HG03575 (cell line): ENCODE data around the gene ENTPD8.
"Not testable (repeated sequence)": the region's sequence is repeated elsewhere in the genome, so short reads cannot be mapped to it uniquely, and the experiment has no call there.

Source experiments
- ATAC-seq: cut with Tn5 transposase; IDR thresholded peaks from one replicate; pipeline ENCODE4 v1.9.1; 2021; ENCODE audit not compliant: unreplicated experiment, insufficient number of reproducible peaks, low FRiP score; ENCODE audit errors: extremely low read depth

Gene ENTPD8

DNA sequence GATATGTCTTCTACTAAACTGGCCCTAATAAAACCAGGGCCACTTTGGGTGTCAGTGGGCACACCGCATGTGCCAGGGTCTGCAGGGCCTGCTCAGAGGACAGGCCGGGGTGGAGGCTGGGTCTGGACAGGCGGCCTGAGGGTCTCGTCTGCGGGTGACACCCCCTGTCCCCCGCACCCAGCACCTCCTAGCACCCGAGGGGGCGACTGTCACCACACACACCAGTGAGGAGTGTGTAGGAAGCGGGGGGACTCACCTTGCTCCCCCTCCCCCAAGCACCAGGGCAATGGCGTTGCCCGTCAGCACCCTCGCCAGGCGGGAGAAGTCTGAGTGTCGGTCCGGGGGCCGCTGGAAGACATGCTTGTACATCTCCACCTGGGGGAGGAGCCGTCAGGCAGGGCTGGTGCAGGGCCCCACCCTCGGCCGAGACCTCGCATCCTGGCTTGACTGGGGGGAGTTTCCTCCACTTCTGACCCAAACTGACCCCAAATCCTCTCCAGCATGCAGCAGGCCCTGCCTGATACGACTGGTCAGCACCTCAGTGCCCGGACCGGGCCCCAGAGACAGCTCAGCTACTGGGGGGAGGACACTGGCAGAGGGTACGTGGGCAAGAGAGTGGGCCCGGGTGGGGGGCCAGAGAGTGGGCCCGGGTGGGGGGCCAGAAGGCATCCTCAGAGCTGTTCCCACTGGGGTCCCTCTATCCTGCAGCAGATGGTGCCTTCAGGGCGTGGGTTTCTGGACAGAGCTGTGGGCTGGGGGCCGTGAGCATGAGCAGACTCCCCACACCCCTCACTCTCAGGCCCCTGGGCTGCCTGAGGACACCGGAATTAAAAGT lies 36.8 kb upstream of the ENTPD8 start:
- no peak for ATAC-seq

DNA sequence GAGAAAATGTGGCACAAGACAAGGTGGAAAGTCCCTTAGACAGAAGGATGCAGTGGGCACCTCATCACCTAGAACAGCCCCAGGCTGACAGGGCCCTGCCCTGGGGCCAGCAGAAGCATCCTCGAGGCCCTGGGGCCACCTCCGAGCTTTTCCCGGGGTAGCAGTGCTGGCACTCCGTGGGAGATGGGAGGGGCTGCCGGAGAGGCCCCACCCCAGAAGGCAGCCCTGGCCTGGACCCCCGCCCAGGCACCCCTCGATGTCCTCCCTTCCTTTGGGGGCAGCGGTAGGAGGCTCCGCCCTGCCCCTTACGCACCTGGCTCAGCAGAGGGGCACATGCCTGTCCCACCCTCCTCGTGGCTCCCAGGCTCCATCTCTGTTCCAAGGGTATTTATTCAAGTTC lies 35.7 kb upstream of the ENTPD8 start:
- no peak for ATAC-seq

DNA sequence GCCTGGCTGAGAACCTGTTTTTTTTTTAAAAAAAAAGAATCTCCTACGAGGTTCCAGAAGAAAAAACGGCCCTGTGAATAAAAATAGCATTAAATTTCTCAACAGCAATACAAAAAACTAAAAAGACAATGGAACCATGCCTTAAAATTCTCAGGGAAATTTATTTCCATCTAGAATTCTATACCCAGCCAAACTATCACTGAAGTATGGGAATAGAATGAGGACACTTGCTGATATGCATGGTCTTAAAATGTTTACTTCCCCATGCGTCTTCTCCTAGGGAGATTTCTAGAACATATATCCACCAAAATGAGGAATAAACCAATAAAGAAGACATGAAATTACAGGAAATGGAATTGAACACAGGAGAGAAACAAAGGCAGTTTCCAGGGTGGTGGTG lies 34.5 kb upstream of the ENTPD8 start:
- no peak for ATAC-seq

DNA sequence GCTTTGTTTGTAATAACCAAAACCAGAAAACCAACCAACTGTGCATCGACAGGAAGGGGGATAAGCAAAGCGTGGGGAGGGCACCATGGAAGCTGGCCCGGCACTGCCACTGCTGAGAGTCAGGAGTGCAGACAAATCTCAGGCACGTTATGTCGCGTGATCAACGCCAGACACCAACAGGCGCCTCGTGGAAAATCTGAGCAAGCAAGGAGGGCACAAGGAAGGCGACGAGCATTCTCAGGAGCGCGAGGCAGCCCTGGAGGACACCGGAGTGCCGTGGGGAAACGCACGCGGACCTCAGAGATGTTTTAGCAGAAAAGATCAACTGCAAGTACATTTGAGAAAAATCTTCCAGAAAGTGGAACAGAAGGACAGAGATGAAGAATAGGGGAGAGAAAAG lies 33.1 kb upstream of the ENTPD8 start:
- ATAC-seq: no peak

DNA sequence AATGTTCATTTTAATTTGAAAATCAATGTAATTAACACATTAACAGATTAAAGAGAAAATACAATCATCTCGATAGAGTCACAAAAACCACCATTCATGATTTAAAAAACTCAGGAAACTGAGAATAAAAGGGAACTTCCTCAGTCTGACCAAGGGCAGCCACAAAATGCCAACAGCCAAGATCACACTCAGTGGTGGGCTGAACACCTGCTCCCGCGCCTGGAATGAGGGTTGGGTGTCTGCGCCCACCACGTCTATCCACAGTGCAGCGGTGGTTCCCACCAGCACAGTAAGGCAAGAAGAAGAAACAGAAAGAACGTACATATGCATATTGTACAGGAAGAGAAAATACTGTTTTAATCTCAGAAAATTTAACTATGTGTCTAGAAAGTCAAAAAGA lies 29.6 kb upstream of the ENTPD8 start:
- ATAC-seq: no peak

DNA sequence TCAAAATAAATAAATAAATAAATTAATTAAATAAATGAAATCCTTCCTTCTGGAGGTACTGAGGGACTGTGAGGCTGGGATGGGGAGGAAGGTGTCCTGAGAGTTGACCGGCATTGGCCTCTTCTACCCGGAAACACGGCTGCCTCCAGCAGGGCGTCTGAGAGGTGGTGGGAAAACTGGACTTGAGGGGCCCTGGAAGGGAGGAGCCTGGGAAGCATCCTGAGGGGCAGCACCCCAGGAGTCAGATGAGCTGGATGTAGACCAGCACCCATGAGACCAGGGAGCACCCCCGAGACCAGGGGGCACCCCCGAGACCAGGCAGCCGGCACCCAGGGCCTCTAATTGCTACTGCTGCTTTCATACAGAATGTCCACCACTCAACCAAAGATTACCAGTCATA lies 26.7 kb upstream of the ENTPD8 start:
- ATAC-seq: no peak

DNA sequence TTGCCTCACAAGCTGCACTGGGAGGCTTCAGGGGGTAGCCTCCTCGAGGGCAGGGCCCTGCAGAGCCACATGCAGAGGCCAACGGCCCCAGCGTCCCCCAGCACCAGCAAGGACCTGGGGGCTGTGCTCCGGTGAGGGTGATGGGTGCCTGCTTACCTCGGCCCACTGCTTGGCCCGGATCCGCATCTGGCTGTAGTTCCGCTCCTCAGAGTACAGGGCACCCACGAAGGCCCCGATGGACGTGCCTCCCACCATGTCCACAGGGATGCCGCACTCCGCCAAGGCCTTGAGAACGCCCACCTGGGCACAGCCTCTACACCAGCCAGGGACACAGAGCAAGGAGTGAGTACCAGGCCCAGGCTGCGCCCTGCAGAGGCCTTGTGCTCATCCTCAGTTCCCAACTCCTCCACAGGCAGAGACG lies 26.0 kb upstream of the ENTPD8 start:
- ATAC-seq: no peak

DNA sequence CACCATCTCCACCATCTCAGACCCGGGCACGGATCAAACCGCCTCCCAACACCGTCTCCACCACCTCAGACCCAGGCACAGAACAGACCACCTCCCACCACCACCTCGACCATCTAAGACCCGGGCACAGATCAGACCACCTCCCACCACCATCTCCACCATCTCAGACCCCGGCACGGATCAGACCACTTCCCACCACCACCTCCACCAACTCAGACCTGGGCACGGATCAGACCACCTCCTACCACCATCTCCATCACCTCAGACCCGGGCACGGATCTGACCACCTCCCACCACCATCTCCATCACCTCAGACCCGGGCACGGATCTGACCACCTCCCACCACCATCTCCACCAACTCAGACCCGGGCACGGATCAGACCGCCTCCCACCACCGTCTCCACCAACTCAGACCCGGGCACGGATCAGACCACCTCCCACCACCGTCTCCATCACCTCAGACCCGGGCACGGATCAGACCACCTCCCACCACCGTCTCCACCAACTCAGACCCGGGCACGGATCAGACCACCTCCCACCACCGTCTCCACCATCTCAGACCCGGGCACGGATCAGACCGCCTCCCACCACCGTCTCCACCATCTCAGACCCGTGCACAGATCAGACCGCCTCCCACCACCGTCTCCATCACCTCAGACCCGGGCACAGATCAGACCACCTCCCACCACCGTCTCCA lies 25.4 kb upstream of the ENTPD8 start:
- ATAC-seq: not testable (repeated sequence)

GRCh38 chr9:137465720-137466388 lies 24.7 kb upstream of the ENTPD8 start:
- no peak for ATAC-seq

GRCh38 chr9:137465000-137465719 lies 24.0 kb upstream of the ENTPD8 start:
- ATAC-seq: no peak

DNA sequence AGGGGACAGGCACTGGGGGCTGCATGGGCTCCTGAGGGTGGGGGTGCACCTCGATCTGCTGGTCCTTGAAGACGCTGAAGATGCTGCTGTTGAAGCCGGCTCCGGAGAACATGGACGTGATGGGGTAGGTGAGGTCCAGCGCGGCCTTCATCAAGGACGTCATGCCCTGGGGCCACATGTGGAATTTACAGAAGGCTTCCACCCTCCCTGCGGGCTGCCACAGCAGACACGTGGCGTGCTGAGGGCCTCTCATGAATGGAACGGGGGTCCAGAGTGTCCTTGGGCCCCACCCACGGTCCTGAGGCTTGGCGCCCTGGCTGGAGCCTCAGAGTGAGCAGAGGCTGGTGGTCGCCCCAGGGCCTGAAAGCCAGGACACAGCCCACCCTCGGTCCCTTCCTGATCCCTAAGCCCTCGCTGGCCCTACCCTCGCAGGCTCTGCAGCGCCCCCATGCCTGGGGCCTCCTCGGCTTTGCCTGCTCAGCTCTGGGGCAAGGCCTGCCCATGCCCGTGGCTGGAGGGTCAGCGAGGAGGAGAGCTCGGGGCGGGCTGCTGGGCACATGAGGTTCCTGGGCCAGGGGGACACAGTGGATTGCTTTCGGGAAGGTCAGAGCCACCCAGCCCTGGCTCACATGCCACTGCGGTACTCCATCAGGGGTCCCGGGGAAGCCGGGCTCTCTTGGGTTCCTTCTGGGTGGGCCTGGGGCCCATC lies 23.3 kb upstream of the ENTPD8 start:
- no peak for ATAC-seq

- ATAC-seq: no peak
Observed at GRCh38 chr9:137463931-137464290, 22.8 kb upstream of the ENTPD8 start.

- ATAC-seq: no peak
Observed at GRCh38 chr9:137462986-137463930, 22.1 kb upstream of the ENTPD8 start.

DNA sequence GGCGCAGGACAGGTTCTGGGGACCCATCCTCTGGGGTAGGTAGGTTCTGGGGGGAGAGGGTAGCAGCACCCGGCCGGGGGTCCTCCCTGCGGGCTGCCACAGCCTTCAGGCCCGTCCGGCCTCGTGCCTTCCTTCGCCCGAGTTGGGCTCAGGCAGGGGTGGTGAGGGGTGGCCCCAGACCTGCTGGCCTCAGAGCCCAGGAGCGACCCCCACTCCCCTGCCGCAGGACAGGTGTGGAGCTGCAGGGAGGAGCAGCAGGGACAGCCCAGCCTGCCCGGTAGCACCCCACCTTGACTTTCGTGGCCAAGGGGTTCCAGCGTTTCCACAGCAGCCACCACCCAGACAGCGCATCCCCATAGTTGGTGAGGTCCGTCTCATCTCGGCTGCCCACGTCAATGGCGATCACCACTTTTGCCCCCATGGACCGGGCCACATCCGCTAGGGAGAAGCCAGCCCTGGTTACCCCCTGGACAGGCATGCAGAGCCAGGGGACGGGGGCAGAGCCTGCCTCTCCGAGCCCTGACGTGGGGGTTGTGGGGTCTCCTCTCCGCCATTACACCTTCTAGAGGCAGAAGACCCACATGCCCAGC lies 21.3 kb upstream of the ENTPD8 start:
- no peak for ATAC-seq

- ATAC-seq: no peak
Observed at GRCh38 chr9:137461663-137462395, 20.7 kb upstream of the ENTPD8 start.

GRCh38 chr9:137461316-137461662 lies 20.1 kb upstream of the ENTPD8 start:
- ATAC-seq: no peak
